GM23248 (cell line): ENCODE results near the gene CD37.

Source experiments
- EZH2 ChIP-seq: fragments of 200-600 bp; sonication (generic); IDR thresholded peaks from 2 replicates; pipeline ENCODE4 v1.6.1; 2018; ENCODE audit warnings: antibody characterized with exemption, mild to moderate bottlenecking; ENCODE audit not compliant: insufficient read depth, poor library complexity, severe bottlenecking
- EZH2phosphoT487 ChIP-seq: fragments of 200-600 bp; sonication (generic); IDR thresholded peaks from 2 replicates; pipeline ENCODE4 v1.6.1; 2018; ENCODE audit warnings: antibody characterized with exemption, moderate library complexity, mild to moderate bottlenecking, low read depth; ENCODE audit not compliant: insufficient read depth

- TF ChIP-seq EZH2 (no peak), EZH2phosphoT487 (no peak)
Observed at GRCh38 chr19:49301165-49301865, 33.9 kb upstream of the CD37 start.
